K562 (cell line): ENCODE results near the gene KLHDC7B. TPM values are rescaled to one million over a fixed set of nuclear protein-coding genes. Genes with fewer than 3 reads are reported as not detected.

Experiments
- BHLHE40 ChIP-seq: IDR thresholded peaks from 2 replicates; pipeline ENCODE4 v1.6.1; 2011; ENCODE audit warnings: low read length, improper control_type of control experiment
- L3MBTL2 ChIP-seq: fragments of 450-650 bp; IDR thresholded peaks from 2 replicates; pipeline ENCODE4 v1.6.1; 2016; ENCODE audit warnings: mild to moderate bottlenecking, moderate library complexity
- LEF1 ChIP-seq: fragments of 450-650 bp; IDR thresholded peaks from 2 replicates; pipeline ENCODE4 v1.6.1; 2016; ENCODE audit warnings: mild to moderate bottlenecking
- MAFF ChIP-seq: IDR thresholded peaks from 2 replicates; pipeline ENCODE4 v1.6.1; 2012; ENCODE audit warnings: low read length, improper control_type of control experiment
- MAFK ChIP-seq: IDR thresholded peaks from 2 replicates; pipeline ENCODE4 v1.6.1; 2011; ENCODE audit warnings: low read length, improper control_type of control experiment
- ZNF766 ChIP-seq: fragments of 200-800 bp; sonication (Bioruptor generic); conservative IDR thresholded peaks from 2 replicates; pipeline ENCODE4 v1.6.1; 2016; ENCODE audit warnings: missing genetic modification characterization, missing compliant biosample characterization
- polyA plus RNA-seq, 8 experiments: library from polyadenylated mRNA; depleted of rRNA in 4 of 8; stranded (reverse) in 5 of 8; unstranded in 3 of 8; fragments of >200 nt; fragmentation: Nextera tagmentation in 2 of 8; fragmentation: Illumina TruSeq in 1 of 8; extraction: Ambion mirVana in 2 of 8; extraction: Trizol in 1 of 8; gene quantifications; 2 replicates each; pipeline versions ENCODE4 v1.2.1 to v1.2.3, GENCODE V29; 2011 to 2014; ENCODE audit warnings: inconsistent platforms in 1 of 8, missing spikeins in 1 of 8
- total RNA-seq, 7 experiments: library from RNA; depleted of rRNA in 6 of 7; stranded (reverse); fragments of >200 nt in 6 of 7; fragmentation: Illumina TruSeq in 2 of 7; extraction: Trizol in 2 of 7; gene quantifications; 2 replicates each; pipeline versions ENCODE4 v1.2.1 to v1.2.3, GENCODE V29; 2011 to 2021; ENCODE audit warnings: low replicate concordance in 1 of 7
- TF ChIP-seq, protein P1 (sequence below): fragments of 200-800 bp; sonication (Bioruptor generic); IDR thresholded peaks from 2 replicates; pipeline ENCODE4 v1.6.1; 2017; ENCODE audit warnings: missing genetic modification characterization, missing compliant biosample characterization
- TF ChIP-seq, protein P2 (sequence below): fragments of 450-650 bp; formaldehyde crosslinking; IDR thresholded peaks from 2 replicates; pipeline ENCODE4 v1.4.0; 2020; ENCODE audit warnings: mild to moderate bottlenecking, mixed read lengths
- TF ChIP-seq, protein P3 (sequence below): fragments of 450-650 bp; IDR thresholded peaks from 2 replicates; pipeline ENCODE4 v1.6.1; 2016

The KLHDC7B gene
- total and polyA plus RNA-seq, 9 of the 15 experiments (the other 6 are each of a cell fraction or from before 2014, with no cell fraction given) = 0.04 to 0.22 (median 0.05) TPM; not detected in 4

DNA sequence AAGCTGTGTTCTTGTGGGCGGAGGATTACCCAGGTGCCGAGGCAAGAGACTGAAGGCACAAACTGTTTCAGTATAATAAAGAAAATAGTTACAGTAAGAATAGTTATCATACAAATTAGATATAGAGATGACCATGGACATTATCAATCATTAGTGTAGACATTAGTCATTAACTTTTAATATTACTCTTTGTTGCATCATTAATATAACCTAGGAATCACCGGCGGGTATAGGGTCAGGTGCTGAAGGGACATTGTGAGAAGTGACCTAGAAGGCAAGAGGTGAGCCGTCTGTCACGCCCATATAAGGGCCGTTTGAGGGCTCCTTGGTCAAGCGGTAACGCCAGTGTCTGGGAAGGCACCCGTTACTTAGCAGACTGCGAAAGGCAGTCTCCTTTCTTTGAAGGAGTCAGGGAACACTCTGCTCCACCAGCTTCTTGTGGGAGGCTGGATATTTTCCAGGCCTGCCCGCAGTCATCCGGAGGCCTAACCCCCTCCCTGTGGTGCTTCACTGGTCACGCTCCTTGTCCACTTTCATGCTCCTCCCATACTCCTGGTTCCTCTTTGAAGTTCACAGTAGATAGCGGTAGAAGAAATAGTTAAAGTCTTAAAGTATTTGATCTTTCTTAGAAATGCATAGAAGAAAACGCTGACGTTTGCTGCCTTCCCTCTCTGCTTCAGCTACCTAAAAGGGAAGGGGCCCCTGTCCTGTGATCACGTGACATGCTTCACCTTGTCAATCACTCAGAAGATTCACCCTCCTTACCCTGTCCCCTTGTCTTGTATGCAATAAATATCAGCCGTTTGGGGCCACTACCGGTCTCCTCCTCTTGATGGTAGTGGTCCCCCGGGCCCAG lies 11.6 kb upstream of the KLHDC7B start (continued):
- TF ChIP-seq LEF1 (peak; percentile 62), MAFK (peak; percentile 45), ZNF766 (CRISPR knock-in tag) (peak; percentile 47), L3MBTL2 (peak; percentile 61), MAFF (peak; percentile 6; the same call in 1 of the 2 replicates), BHLHE40 (peak; percentile 80)
- TF ChIP-seq, protein P1, sequence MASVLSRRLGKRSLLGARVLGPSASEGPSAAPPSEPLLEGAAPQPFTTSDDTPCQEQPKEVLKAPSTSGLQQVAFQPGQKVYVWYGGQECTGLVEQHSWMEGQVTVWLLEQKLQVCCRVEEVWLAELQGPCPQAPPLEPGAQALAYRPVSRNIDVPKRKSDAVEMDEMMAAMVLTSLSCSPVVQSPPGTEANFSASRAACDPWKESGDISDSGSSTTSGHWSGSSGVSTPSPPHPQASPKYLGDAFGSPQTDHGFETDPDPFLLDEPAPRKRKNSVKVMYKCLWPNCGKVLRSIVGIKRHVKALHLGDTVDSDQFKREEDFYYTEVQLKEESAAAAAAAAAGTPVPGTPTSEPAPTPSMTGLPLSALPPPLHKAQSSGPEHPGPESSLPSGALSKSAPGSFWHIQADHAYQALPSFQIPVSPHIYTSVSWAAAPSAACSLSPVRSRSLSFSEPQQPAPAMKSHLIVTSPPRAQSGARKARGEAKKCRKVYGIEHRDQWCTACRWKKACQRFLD (CRISPR knock-in tag) = 0 out of 2 replicates have a peak, but pooled peaks have one; percentile 44
- TF ChIP-seq, protein P2, sequence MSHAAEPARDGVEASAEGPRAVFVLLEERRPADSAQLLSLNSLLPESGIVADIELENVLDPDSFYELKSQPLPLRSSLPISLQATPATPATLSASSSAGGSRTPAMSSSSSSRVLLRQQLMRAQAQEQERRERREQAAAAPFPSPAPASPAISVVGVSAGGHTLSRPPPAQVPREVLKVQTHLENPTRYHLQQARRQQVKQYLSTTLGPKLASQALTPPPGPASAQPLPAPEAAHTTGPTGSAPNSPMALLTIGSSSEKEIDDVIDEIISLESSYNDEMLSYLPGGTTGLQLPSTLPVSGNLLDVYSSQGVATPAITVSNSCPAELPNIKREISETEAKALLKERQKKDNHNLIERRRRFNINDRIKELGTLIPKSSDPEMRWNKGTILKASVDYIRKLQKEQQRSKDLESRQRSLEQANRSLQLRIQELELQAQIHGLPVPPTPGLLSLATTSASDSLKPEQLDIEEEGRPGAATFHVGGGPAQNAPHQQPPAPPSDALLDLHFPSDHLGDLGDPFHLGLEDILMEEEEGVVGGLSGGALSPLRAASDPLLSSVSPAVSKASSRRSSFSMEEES = peak; percentile 98
- TF ChIP-seq, protein P3, sequence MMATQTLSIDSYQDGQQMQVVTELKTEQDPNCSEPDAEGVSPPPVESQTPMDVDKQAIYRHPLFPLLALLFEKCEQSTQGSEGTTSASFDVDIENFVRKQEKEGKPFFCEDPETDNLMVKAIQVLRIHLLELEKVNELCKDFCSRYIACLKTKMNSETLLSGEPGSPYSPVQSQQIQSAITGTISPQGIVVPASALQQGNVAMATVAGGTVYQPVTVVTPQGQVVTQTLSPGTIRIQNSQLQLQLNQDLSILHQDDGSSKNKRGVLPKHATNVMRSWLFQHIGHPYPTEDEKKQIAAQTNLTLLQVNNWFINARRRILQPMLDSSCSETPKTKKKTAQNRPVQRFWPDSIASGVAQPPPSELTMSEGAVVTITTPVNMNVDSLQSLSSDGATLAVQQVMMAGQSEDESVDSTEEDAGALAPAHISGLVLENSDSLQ = peak; percentile 96
- TF ChIP-seq, all 486 proteins: peak for 41; not testable (repeated sequence) for 445
